Sigmoid colon (tissue), 7 donors: ENCODE results near the gene LTN1. TPM values are rescaled to one million over a fixed set of nuclear protein-coding genes. Genes with fewer than 3 reads are reported as not detected.
"Not testable (repeated sequence)": the region's sequence is repeated elsewhere in the genome, so short reads cannot be mapped to it uniquely, and the experiment has no call there.

Source experiments
- DNase-seq: peaks from one replicate; pipeline ENCODE4 v3.0.0-alpha.2; 2019
- H3K27ac ChIP-seq, 4 donors: fragments of 200-600 bp; sonication (generic); one replicate each; pipeline ENCODE4 v1.5.1; 2016 to 2019; ENCODE audit warnings: mild to moderate bottlenecking in 1 of 4
- H3K27me3 ChIP-seq, 3 donors: fragments of 200-600 bp; sonication (generic); one replicate each; pipeline ENCODE4 v1.5.1; 2019; ENCODE audit warnings: mild to moderate bottlenecking in 1 of 3
- H3K36me3 ChIP-seq, 4 donors: fragments of 200-600 bp; sonication (generic); one replicate each; pipeline ENCODE4 v1.5.1; 2016 to 2019
- H3K4me1 ChIP-seq, 4 donors: fragments of 200-600 bp; sonication (generic); one replicate each; pipeline ENCODE4 v1.5.1; 2017 to 2019
- H3K4me3 ChIP-seq, 4 donors: fragments of 200-600 bp; sonication (generic); one replicate each; pipeline ENCODE4 v1.5.1; 2017 to 2019; ENCODE audit warnings: mild to moderate bottlenecking in 2 of 4, moderate library complexity in 1 of 4
- H3K9me3 ChIP-seq, 4 donors: fragments of 200-600 bp in 3 of 4; sonication (generic) in 3 of 4; one replicate each; pipeline versions ENCODE4 v1.5.1 to v1.6.1; 2013 to 2019
- EP300 ChIP-seq, 4 donors: sonication (generic); formaldehyde crosslinking; IDR thresholded peaks; one replicate each; pipeline ENCODE4 v1.6.1; 2017; ENCODE audit warnings: antibody characterized with exemption in 4 of 4
- POLR2A ChIP-seq, 2 donors: fragments of 450-650 bp; IDR thresholded peaks; one replicate each; pipeline ENCODE4 v1.6.1; 2016; ENCODE audit warnings: antibody characterized with exemption in 2 of 2, mild to moderate bottlenecking in 2 of 2, moderate library complexity in 2 of 2
- POLR2AphosphoS5 ChIP-seq, 4 donors: sonication (generic); formaldehyde crosslinking; IDR thresholded peaks; one replicate each; pipeline ENCODE4 v1.6.1; 2017; ENCODE audit warnings: antibody characterized with exemption in 4 of 4
- WGBS, 2 donors: extraction: QIAGEN DNeasy Blood & Tissue Kit; methylation state at CpG; one replicate each; pipeline ENCODE4 v1.1.7; 2013; 5-methylcytosine and 5-hydroxymethylcytosine counted together
- intact Hi-C: fragments of 100-400 bp; cut with DNase I; formaldehyde crosslinking; loops from one replicate; pipeline ENCODE4 v1.15.1; 2023
- polyA plus RNA-seq, 3 donors: library from polyadenylated mRNA; stranded (reverse); fragments of 200-250 nt; gene quantifications; one replicate each; pipeline ENCODE4 v1.2.3, GENCODE V29; 2013
- total RNA-seq, 4 donors: library from RNA; depleted of rRNA; stranded (reverse); fragments of >200 nt; gene quantifications; one replicate each; pipeline ENCODE4 v1.1.0, GENCODE V29; 2016
- TF ChIP-seq, protein P1 (sequence below), 4 experiments: fragments of 450-650 bp in 3 of 4; fragments of 200-600 bp in 1 of 4; IDR thresholded peaks; one replicate each; pipeline ENCODE4 v1.5.1; 2016 to 2019; ENCODE audit warnings: antibody characterized with exemption in 4 of 4, mild to moderate bottlenecking in 3 of 4, moderate library complexity in 2 of 4
- donor health status: healthy with polysubstance abuse.
- donor health status: Bipolar disorder and iron deficiency.
- donor health status: healthy.

The LTN1 gene
- total and polyA plus RNA-seq, 7 donors: 3.5 to 31.0 (median 19.4) TPM

DNA sequence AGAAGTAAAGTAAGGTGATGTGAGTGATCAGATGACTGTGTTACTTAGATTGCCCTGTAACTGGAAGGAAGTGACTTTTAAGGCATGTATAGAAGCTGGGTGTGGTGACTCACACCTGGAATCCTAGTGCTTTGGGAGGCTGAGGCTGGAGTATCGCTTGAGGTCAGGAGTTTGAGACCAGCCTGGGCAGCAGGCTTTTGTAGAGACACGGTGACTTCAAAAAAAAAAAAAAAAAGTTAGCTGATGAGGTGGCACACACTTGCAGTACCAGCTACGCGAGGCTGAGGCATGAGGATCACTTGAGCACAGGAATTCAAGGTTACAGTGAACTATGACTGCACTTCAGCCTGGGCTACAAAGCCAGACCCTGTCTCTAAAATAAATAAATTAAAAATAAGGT is 29.5 kb upstream of the LTN1 start:
- H3K4me1 ChIP-seq: peaks cover 0 to 36% (median 29%) of the 10 kb centered on the region in 4 donors
- intact Hi-C loops: no loop called here
- no peak for TF ChIP-seq EP300 (IDR thresholded peaks at IDR 0.05)
- TF ChIP-seq, protein P1, sequence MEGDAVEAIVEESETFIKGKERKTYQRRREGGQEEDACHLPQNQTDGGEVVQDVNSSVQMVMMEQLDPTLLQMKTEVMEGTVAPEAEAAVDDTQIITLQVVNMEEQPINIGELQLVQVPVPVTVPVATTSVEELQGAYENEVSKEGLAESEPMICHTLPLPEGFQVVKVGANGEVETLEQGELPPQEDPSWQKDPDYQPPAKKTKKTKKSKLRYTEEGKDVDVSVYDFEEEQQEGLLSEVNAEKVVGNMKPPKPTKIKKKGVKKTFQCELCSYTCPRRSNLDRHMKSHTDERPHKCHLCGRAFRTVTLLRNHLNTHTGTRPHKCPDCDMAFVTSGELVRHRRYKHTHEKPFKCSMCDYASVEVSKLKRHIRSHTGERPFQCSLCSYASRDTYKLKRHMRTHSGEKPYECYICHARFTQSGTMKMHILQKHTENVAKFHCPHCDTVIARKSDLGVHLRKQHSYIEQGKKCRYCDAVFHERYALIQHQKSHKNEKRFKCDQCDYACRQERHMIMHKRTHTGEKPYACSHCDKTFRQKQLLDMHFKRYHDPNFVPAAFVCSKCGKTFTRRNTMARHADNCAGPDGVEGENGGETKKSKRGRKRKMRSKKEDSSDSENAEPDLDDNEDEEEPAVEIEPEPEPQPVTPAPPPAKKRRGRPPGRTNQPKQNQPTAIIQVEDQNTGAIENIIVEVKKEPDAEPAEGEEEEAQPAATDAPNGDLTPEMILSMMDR (IDR thresholded peaks at IDR 0.05): no peak
- TF ChIP-seq POLR2AphosphoS5 (IDR thresholded peaks at IDR 0.05): no peak
- TF ChIP-seq POLR2A (IDR thresholded peaks at IDR 0.05): no peak
- no peak overlapping the region for H3K4me3 ChIP-seq
- no peaks in the 10 kb centered on the region for H3K36me3 ChIP-seq
- no peaks in the 10 kb centered on the region for H3K27me3 ChIP-seq
- H3K9me3 ChIP-seq: no peaks in the 10 kb centered on the region
- DNase-seq: no peak
- H3K27ac ChIP-seq: no peak overlapping the region
- WGBS, 2 donors: 80 to 85% methylated on average over 4 of the region's 4 CpGs

DNA sequence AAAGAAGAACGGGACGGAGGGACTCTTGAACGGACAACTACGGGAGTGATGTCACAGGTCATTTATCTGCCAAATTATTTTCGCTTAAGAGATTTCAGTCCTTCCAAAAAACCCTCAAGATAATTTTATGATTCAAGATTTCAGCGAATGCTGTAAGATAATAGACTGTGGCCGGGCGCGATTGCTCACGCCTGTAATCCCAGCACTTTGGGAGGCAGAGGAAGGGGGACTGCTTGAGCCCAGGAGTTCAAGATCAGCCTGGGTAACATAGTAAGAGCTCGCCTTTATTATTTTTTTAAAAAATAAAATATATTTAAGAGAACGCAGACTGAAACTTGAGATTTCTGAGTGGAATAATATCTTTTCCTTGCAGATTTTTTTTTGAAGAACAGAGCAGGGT is 25.9 kb upstream of the LTN1 start:
- Histone ChIP-seq H3K4me3 (peak overlapping the region; percentile 74 to 93 (median 78)), H3K9me3 (no peaks in the 10 kb centered on the region), H3K4me1 (peaks cover 0 to 18% (median 15%) of the 10 kb centered on the region in 4 donors), H3K27me3 (no peaks in the 10 kb centered on the region), H3K27ac (peak overlapping the region; percentile 74 to 89 (median 82)), H3K36me3 (no peaks in the 10 kb centered on the region)
- DNase-seq: no peak
- TF ChIP-seq, protein P1 (IDR thresholded peaks at IDR 0.05): no peak
- no peak for TF ChIP-seq EP300 (IDR thresholded peaks at IDR 0.05)
- TF ChIP-seq POLR2AphosphoS5 (IDR thresholded peaks at IDR 0.05): no peak
- TF ChIP-seq POLR2A (IDR thresholded peaks at IDR 0.05): no peak
- intact Hi-C loops: no loop called here
- 5 to 21% methylated on average over 12 of the region's 12 CpGs for WGBS, 2 donors

DNA sequence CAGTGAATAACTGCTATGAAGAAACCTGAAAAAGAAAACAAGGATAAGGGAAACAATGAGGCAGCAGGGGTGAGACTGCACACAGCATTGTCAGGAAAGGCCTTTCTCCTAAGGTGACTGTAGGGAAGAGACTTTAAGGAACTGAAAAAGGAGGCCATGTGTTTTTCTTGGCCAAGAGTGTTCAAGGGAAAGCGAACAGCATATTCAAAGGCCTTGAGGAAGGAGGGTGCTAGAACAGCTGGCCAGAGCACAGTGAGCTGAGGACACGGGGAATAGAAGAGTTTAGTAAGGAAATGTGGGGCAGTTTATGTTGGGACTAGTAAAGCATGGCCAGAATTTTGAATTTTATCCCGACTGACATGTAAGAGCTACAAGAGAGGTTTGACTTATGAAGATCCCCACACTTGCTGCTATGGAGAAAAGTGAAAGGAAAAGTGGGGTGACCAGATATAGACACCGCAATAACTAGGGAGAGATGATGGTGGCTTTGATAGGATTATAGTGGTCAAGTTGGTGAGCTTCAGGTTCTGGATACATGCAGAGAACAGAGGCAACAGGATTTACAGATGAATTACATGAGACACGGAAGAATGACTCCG is 25.1 kb upstream of the LTN1 start:
- Histone ChIP-seq H3K27ac (peak overlapping the region in 1 of 4 donors; percentile 89), H3K9me3 (no peaks in the 10 kb centered on the region), H3K36me3 (no peaks in the 10 kb centered on the region), H3K27me3 (no peaks in the 10 kb centered on the region), H3K4me1 (peaks cover 0 to 18% (median 15%) of the 10 kb centered on the region in 4 donors), H3K4me3 (peak overlapping the region in 1 of 4 donors; percentile 81)
- intact Hi-C loops: no loop called here
- DNase-seq: no peak
- TF ChIP-seq POLR2A (IDR thresholded peaks at IDR 0.05) (no peak), EP300 (IDR thresholded peaks at IDR 0.05) (no peak), POLR2AphosphoS5 (IDR thresholded peaks at IDR 0.05) (no peak)
- TF ChIP-seq, protein P1 (IDR thresholded peaks at IDR 0.05): no peak
- WGBS, 2 donors: 70 to 86% methylated on average over 6 of the region's 6 CpGs

DNA sequence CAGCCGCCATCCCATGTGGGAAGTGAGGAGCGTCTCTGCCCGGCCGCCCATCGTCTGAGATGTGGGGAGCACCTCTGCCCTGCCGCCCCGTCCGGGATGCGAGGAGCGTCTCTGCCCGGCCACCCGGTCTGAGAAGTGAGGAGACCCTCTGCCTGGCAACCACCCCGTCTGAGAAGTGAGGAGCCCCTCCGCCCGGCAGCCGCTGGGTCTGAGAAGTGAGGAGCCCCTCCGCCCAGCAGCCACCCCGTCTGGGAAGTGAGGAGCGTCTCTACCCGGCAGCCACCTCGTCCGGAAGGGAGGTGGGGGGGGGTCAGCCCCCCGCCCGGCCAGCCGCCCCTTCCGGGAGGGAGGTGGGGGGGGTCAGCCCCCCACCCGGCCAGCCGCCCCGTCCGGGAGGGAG is 18.6 kb upstream of the LTN1 start:
- H3K9me3 ChIP-seq, H3K4me1 ChIP-seq, H3K27me3 ChIP-seq, H3K27ac ChIP-seq, H3K4me3 ChIP-seq, DNase-seq, intact Hi-C loops: not testable (repeated sequence)
- 93% methylated on average over 26 to 28 of the region's 30 CpGs for WGBS, 2 donors
- peaks cover 0 to 28% (median 7%) of the 10 kb centered on the region in 4 donors for H3K36me3 ChIP-seq

DNA sequence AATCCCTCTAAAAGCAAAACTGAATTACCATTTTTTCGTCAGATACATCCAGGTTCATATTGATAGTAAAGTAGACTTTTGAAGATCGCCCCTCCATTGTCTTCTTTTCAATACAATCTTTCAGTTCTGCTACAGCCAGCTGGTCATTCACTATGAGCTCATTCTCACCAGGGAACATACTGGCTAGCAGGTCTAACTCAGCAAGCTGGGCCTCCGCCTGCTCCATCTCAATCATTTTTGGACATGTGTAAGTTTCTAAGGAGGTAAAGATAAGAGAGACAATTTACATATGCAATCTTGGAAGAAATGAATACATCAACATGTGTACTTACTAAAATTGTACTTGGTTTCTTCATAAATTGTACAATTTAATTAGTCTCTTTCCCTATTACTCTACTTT is 15.7 kb upstream of the LTN1 start:
- WGBS, 2 donors: 95 to 96% methylated on average over 3 of the region's 3 CpGs
- DNase-seq: no peak
- H3K4me3 ChIP-seq: no peak overlapping the region

More for the DNA sequence above, 15.7 kb upstream of the LTN1 start:
- H3K9me3 ChIP-seq: no peaks in the 10 kb centered on the region
- peaks cover 0 to 7% (median 6%) of the 10 kb centered on the region in 4 donors for H3K4me1 ChIP-seq
- intact Hi-C loops: loop anchor here (10.0 kb wide), 1 partner anchor 136 kb away; no protein-coding TSS in a partner anchor
- H3K27me3 ChIP-seq: no peaks in the 10 kb centered on the region
- TF ChIP-seq POLR2A (IDR thresholded peaks at IDR 0.05) (no peak), EP300 (IDR thresholded peaks at IDR 0.05) (no peak), POLR2AphosphoS5 (IDR thresholded peaks at IDR 0.05) (no peak)
- TF ChIP-seq, protein P1 (IDR thresholded peaks at IDR 0.05): no peak
- no peak overlapping the region for H3K27ac ChIP-seq
- H3K36me3 ChIP-seq: peaks cover 0 to 33% (median 7%) of the 10 kb centered on the region in 4 donors
